Endothelial cell of umbilical vein (primary cell): ENCODE data around the gene AP1G2. TPM values are rescaled to one million over a fixed set of nuclear protein-coding genes. Genes with fewer than 3 reads are reported as not detected.

Source experiments
- BruUV-seq: library from RNA; stranded (reverse); fragments of 400-500 nt; replicated peaks from 2 replicates; lab custom pipeline; 2021; lab: Mats Ljungman, UMichigan
- CTCF ChIA-PET: fragments of 300-600, 350-600 bp; sonication (Branson Sonifier 250); formaldehyde crosslinking; loops from one replicate; lab custom pipeline; 2021; ENCODE audit warnings: antibody characterized with exemption, inconsistent platforms; lab: Charles Lee
- POLR2A ChIA-PET: fragments of 300-600, 350-600 bp; sonication (Branson Sonifier 250); formaldehyde crosslinking; loops from one replicate; lab custom pipeline; 2021; ENCODE audit warnings: antibody characterized with exemption, inconsistent platforms; lab: Charles Lee
- DNase-seq: peaks from one replicate; pipeline ENCODE4 v3.0.0-alpha.2; 2011; ENCODE audit warnings: low read depth, low spot score
- FAIRE-seq: peaks from 2 replicates; lab custom pipeline; 2011; peaks lifted over from hg19 to GRCh38; lab: Jason Lieb, UNC
- H2AFZ ChIP-seq: 2 replicates; pipeline ENCODE4 v1.6.0; 2012; ENCODE audit warnings: low read depth, low read length, control low read depth, inconsistent platforms
- H3K27ac ChIP-seq: 2 replicates; pipeline ENCODE4 v1.5.1; 2011; ENCODE audit warnings: low read depth, mild to moderate bottlenecking, control low read depth, low read length, moderate library complexity; ENCODE audit not compliant: insufficient read depth
- H3K27me3 ChIP-seq, 2 experiments: 2 replicates each; pipeline versions ENCODE4 v1.6.0 to v1.6.1; 2011; ENCODE audit warnings: low read length in 2 of 2, mixed read lengths in 1 of 2; ENCODE audit not compliant: control insufficient read depth in 2 of 2, insufficient read depth in 2 of 2
- H3K36me3 ChIP-seq, 2 experiments: 2 replicates in 1 of 2; 3 replicates in 1 of 2; pipeline ENCODE4 v1.5.1; 2011; ENCODE audit warnings: low read length in 2 of 2, mild to moderate bottlenecking in 1 of 2, moderate library complexity in 1 of 2; ENCODE audit not compliant: control insufficient read depth in 2 of 2, insufficient read depth in 2 of 2; ENCODE audit errors: extremely low read depth in 1 of 2
- H3K4me1 ChIP-seq: 3 replicates; pipeline ENCODE4 v1.5.1; 2011; ENCODE audit warnings: mild to moderate bottlenecking, low read length; ENCODE audit not compliant: control insufficient read depth, insufficient read depth; ENCODE audit errors: extremely low read depth
- H3K4me2 ChIP-seq: 2 replicates; pipeline ENCODE4 v1.6.1; 2011; ENCODE audit warnings: low read length, control low read depth, mixed read lengths; ENCODE audit not compliant: insufficient read depth
- H3K4me3 ChIP-seq, 3 experiments: fragments of 200-600 bp in 1 of 3; sonication (generic), shearing (Covaris generic) in 1 of 3; replicated peaks in 1 of 3; 2 replicates each; pipeline ENCODE4 v1.5.1; 2011 to 2016; ENCODE audit warnings: control low read depth in 3 of 3, low read length in 3 of 3, mild to moderate bottlenecking in 2 of 3, inconsistent platforms in 1 of 3, low read depth in 1 of 3, moderate library complexity in 1 of 3; ENCODE audit not compliant: insufficient read depth in 1 of 3
- H3K79me2 ChIP-seq: 2 replicates; pipeline ENCODE4 v1.6.0; 2012; ENCODE audit warnings: low read length, inconsistent platforms; ENCODE audit not compliant: control insufficient read depth, insufficient read depth
- H3K9ac ChIP-seq: replicated peaks from 2 replicates; pipeline ENCODE3; 2011; ENCODE audit warnings: low read length, control low read depth; ENCODE audit not compliant: insufficient read depth; ENCODE audit errors: extremely low read depth
- H3K9me1 ChIP-seq: replicated peaks from 3 replicates; pipeline ENCODE4 v1.6.0; 2011; ENCODE audit warnings: mild to moderate bottlenecking, low read length; ENCODE audit not compliant: control insufficient read depth, insufficient read depth; ENCODE audit errors: extremely low read depth
- H3K9me3 ChIP-seq: replicated peaks from 2 replicates; pipeline ENCODE4 v1.5.1; 2012; ENCODE audit warnings: low read length, inconsistent platforms; ENCODE audit not compliant: control insufficient read depth, insufficient read depth
- H4K20me1 ChIP-seq: replicated peaks from 2 replicates; pipeline ENCODE3; 2011; ENCODE audit warnings: mild to moderate bottlenecking, low read length; ENCODE audit not compliant: control insufficient read depth, insufficient read depth; ENCODE audit errors: extremely low read depth
- CTCF ChIP-seq, 2 donors: IDR thresholded peaks; 1 replicate in 1 of 2; 2 replicates in 1 of 2; pipeline ENCODE4 v1.5.1; 2011; ENCODE audit warnings: low read length in 2 of 2, mild to moderate bottlenecking in 2 of 2, moderate library complexity in 2 of 2, control low read depth in 1 of 2, inconsistent platforms in 1 of 2, low read depth in 1 of 2; ENCODE audit not compliant: insufficient read depth in 1 of 2; ENCODE audit errors: extremely low read depth in 1 of 2
- EZH2 ChIP-seq: IDR thresholded peaks from 2 replicates; pipeline ENCODE4 v1.6.1; 2012; ENCODE audit warnings: borderline replicate concordance, low read depth, mild to moderate bottlenecking, moderate library complexity, low read length, inconsistent platforms; ENCODE audit not compliant: severe bottlenecking
- FOS ChIP-seq: IDR thresholded peaks from 2 replicates; pipeline ENCODE4 v1.6.1; 2011; ENCODE audit warnings: mild to moderate bottlenecking, low read length, moderate library complexity, borderline replicate concordance; ENCODE audit not compliant: insufficient read depth
- GATA2 ChIP-seq: IDR thresholded peaks from 2 replicates; pipeline ENCODE4 v1.7.0; 2011; ENCODE audit warnings: low read depth, mild to moderate bottlenecking, moderate library complexity, mixed read lengths, low read length; ENCODE audit not compliant: insufficient read length, insufficient read depth
- JUN ChIP-seq: IDR thresholded peaks from 2 replicates; pipeline ENCODE4 v1.6.1; 2011; ENCODE audit warnings: borderline replicate concordance, low read depth; ENCODE audit not compliant: insufficient read length, insufficient read depth
- MYC ChIP-seq: IDR thresholded peaks from one replicate; pipeline ENCODE4 v1.6.1; 2011; ENCODE audit warnings: mild to moderate bottlenecking, low read depth, low read length
- POLR2A ChIP-seq: IDR thresholded peaks from 2 replicates; pipeline ENCODE4 v1.6.1; 2012; ENCODE audit warnings: low read depth, mild to moderate bottlenecking, control low read depth, low read length
- POLR2AphosphoS5 ChIP-seq: IDR thresholded peaks from 2 replicates; pipeline ENCODE4 v1.6.1; 2012; ENCODE audit warnings: low read depth, mild to moderate bottlenecking, control low read depth, low read length, moderate library complexity; ENCODE audit not compliant: insufficient read depth
- dilution Hi-C: fragments of 300-500 bp; cut with MboI; formaldehyde crosslinking; loops from one replicate; pipeline ENCODE4 v1.15.0; 2019; ENCODE audit warnings: low sequenced_read_pairs; ENCODE audit not compliant: extremely low pct_ligation_motif_present
- intact Hi-C: fragments of 100-400 bp; cut with micrococcal nuclease; formaldehyde crosslinking; loops from one replicate; pipeline ENCODE4 v1.10.0; 2022
- polyA plus RNA-seq, 4 experiments: library from polyadenylated mRNA; depleted of rRNA in 3 of 4; stranded (reverse) in 3 of 4; unstranded in 1 of 4; fragments of >200 nt; gene quantifications; 2 replicates each; pipeline versions ENCODE4 v1.2.1 to v1.2.3, GENCODE V29; 2011 to 2012; ENCODE audit warnings: missing spikeins in 1 of 4
- total RNA-seq: library from RNA; stranded (reverse); gene quantifications from 2 replicates; pipeline ENCODE4 v1.2.3, GENCODE V29; 2021
- TF ChIP-seq, protein P1 (sequence below): IDR thresholded peaks from 2 replicates; pipeline ENCODE4 v1.6.1; 2011; ENCODE audit not compliant: insufficient read depth, insufficient read length

The AP1G2 gene
- total and polyA plus RNA-seq, 2 donors (not counting 3 experiments of a cell fraction or from before 2014, with no cell fraction given): 39.0 to 55.8 TPM

- TF ChIP-seq POLR2AphosphoS5 (no peak), FOS (no peak), EZH2 (no peak), JUN (no peak), MYC (no peak), POLR2A (no peak), GATA2 (no peak), CTCF (IDR thresholded peaks at IDR 0.05; ENCODE audit: extremely low read depth in 1 of 2, insufficient read depth in 1 of 2, low read depth in 1 of 2, low read length in 2 of 2) (no peak)
- TF ChIP-seq, protein P1, sequence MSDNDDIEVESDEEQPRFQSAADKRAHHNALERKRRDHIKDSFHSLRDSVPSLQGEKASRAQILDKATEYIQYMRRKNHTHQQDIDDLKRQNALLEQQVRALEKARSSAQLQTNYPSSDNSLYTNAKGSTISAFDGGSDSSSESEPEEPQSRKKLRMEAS: no peak
- Histone ChIP-seq H3K27me3 (no peaks in the 10 kb centered on the region), H3K9me3 (no peaks in the 10 kb centered on the region), H3K27ac (no peak overlapping the region), H3K4me2 (no peak overlapping the region), H3K4me1 (no peaks in the 10 kb centered on the region), H3K36me3 (no peaks in the 10 kb centered on the region), H2AFZ (no peak overlapping the region), H4K20me1 (no peaks in the 10 kb centered on the region), H3K9me1 (no peaks in the 10 kb centered on the region), H3K79me2 (no peaks in the 10 kb centered on the region), H3K9ac (no peak overlapping the region), H3K4me3 (no peak overlapping the region)
- CTCF ChIA-PET: interaction anchor here (1.0 to 1.2 kb wide), 2 partner anchors 29 to 52 kb away, joined by 3 to 5 read pairs; no protein-coding TSS in a partner anchor
- FAIRE-seq (no peak), DNase-seq (no peak)
- BruUV-seq: no TSS peak
- POLR2A ChIA-PET: no interaction called here
- intact Hi-C loops: no loop called here
- dilution Hi-C loops: no loop called here
These were observed 37.1 kb downstream of the AP1G2 start for GRCh38 chr14:23530375-23531055.
